Mesothelial cell of epicardium (in vitro differentiated cells): Measurements from ENCODE around the gene TBX19. TPM values are rescaled to one million over a fixed set of nuclear protein-coding genes. Genes with fewer than 3 reads are reported as not detected.

Source experiments
- DNase-seq, 2 experiments: peaks; one replicate each; pipeline ENCODE4 v3.0.0; 2021; ENCODE audit warnings: low spot score in 2 of 2; ENCODE audit not compliant: unreplicated experiment in 2 of 2
- H3K27ac Mint-ChIP-seq: 2 replicates; pipeline ENCODE4 v1.8.0; 2021; ENCODE audit warnings: mixed read lengths
- H3K27me3 Mint-ChIP-seq: 2 replicates; pipeline ENCODE4 v1.8.0; 2021; ENCODE audit warnings: low read depth, mixed read lengths
- H3K36me3 Mint-ChIP-seq: 2 replicates; pipeline ENCODE4 v1.8.0; 2021; ENCODE audit warnings: mixed read lengths
- H3K4me1 Mint-ChIP-seq: 2 replicates; pipeline ENCODE4 v1.8.0; 2021; ENCODE audit warnings: mixed read lengths
- H3K4me3 Mint-ChIP-seq: 2 replicates; pipeline ENCODE4 v1.8.0; 2021; ENCODE audit warnings: mild to moderate bottlenecking, moderate library complexity, mixed read lengths
- H3K9me3 Mint-ChIP-seq: 2 replicates; pipeline ENCODE4 v1.8.0; 2021; ENCODE audit warnings: mixed read lengths
- CTCF ChIP-seq: fragments of 200-600 bp; sonication (generic); IDR thresholded peaks from one replicate; pipeline ENCODE4 v1.5.0; 2021; ENCODE audit warnings: antibody characterized with exemption; ENCODE audit not compliant: unreplicated experiment
- total RNA-seq: library from RNA; stranded (reverse); gene quantifications from 3 replicates; pipeline ENCODE4 v1.2.1, GENCODE V29; 2021

Gene TBX19
- total RNA-seq, 1 donor from 2014 or later = 2.4 TPM

- no peak for TF ChIP-seq CTCF
- Mint-ChIP-seq H3K9me3 (peaks cover 7% of the 10 kb centered on the region), H3K4me3 (no peak overlapping the region), H3K4me1 (peaks cover 12% of the 10 kb centered on the region), H3K36me3 (peaks cover 60% of the 10 kb centered on the region), H3K27me3 (no peaks in the 10 kb centered on the region), H3K27ac (peak overlapping the region; percentile 11)
- DNase-seq = no peak
These were observed 37.5 kb upstream of the TBX19 start for GRCh38 chr1:168243198-168243597.

GRCh38 chr1:168243636-168244212 is 37.0 kb upstream of the TBX19 start:
- Mint-ChIP-seq H3K27me3 (no peaks in the 10 kb centered on the region), H3K36me3 (peaks cover 63% of the 10 kb centered on the region), H3K4me1 (peaks cover 12% of the 10 kb centered on the region), H3K4me3 (no peak overlapping the region), H3K27ac (peak overlapping the region; percentile 11), H3K9me3 (peaks cover 9% of the 10 kb centered on the region)
- TF ChIP-seq CTCF = no peak
- no peak for DNase-seq

GRCh38 chr1:168245042-168245441 is 35.6 kb upstream of the TBX19 start:
- no peak for DNase-seq
- Mint-ChIP-seq H3K9me3 (peaks cover 9% of the 10 kb centered on the region), H3K27me3 (no peaks in the 10 kb centered on the region), H3K4me1 (peaks cover 14% of the 10 kb centered on the region), H3K36me3 (peaks cover 61% of the 10 kb centered on the region), H3K27ac (no peak overlapping the region), H3K4me3 (no peak overlapping the region)
- no peak for TF ChIP-seq CTCF

- TF ChIP-seq CTCF = no peak
- Mint-ChIP-seq H3K9me3 (peaks cover 9% of the 10 kb centered on the region), H3K36me3 (peaks cover 58% of the 10 kb centered on the region), H3K4me1 (peaks cover 17% of the 10 kb centered on the region), H3K4me3 (no peak overlapping the region), H3K27me3 (no peaks in the 10 kb centered on the region), H3K27ac (peak overlapping the region; percentile 23)
- DNase-seq = no peak
These were observed 34.2 kb upstream of the TBX19 start for GRCh38 chr1:168246506-168246905.

GRCh38 chr1:168252204-168252733 is 28.4 kb upstream of the TBX19 start:
- Mint-ChIP-seq H3K36me3 (peaks cover 55% of the 10 kb centered on the region), H3K27ac (no peak overlapping the region), H3K4me1 (peaks cover 5% of the 10 kb centered on the region), H3K4me3 (no peak overlapping the region), H3K9me3 (peaks cover 27% of the 10 kb centered on the region), H3K27me3 (no peaks in the 10 kb centered on the region)
- DNase-seq = no peak
- no peak for TF ChIP-seq CTCF
